ENCODE measurements around the gene DCBLD1.
A peak's percentile ranks its signal among the peaks of the same experiment; 100 is the strongest.

DCBLD1 gene

DNA sequence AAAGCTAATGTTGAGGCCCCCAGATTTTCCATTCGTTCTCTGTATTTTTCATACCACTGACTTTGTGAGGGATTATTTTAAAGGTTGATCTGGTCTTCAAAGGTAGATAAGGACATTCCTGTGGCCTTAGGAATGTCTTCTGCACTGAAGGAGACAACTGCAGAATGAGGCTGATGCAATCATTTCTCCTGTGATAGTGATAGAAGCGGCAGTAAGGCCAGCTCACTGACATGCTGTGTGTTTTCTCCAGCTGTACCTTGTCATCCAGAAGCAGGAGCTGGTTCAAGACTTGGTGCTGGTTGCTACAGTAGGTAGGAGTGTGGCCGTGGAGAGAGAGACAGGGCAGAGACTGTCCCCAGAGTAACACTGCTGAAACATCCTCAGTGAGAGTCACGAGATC lies 53.8 kb downstream of the DCBLD1 start:
- no peaks in the 10 kb centered on the region for H3K27me3 Mint-ChIP-seq
- H3K36me3 Mint-ChIP-seq: peaks cover 16% of the 10 kb centered on the region
- H3K4me3 Mint-ChIP-seq: no peak overlapping the region
- CTCF ChIA-PET: interaction anchor here (1.4 kb wide), 1 partner anchor 14 kb away, joined by 3 read pairs; no protein-coding TSS in a partner anchor
- peaks cover 4% of the 10 kb centered on the region for H3K4me1 Mint-ChIP-seq
- no peak for DNase-seq
- H3K9me3 Mint-ChIP-seq: no peaks in the 10 kb centered on the region
- H3K27ac Mint-ChIP-seq: no peak overlapping the region

DNA sequence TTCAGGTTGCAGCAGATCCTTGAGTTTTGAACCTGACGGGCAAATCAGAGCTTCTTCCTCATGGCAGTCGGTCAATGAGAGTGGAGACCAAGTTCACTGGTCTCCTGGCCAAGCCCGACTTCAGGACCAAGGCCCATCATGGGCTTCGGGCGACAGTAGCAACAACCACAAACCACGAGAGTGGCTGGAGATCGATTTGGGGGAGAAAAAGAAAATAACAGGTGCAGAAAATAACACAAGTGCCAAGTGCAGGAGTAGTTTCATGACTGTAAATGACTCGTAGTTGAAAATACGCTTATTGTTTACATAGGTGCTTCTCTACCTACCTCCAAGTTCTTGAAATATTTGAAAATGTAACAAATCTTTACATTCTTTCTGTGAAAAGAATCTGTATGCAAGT lies 56.1 kb downstream of the DCBLD1 start:
- DNase-seq: no peak
- Mint-ChIP-seq H3K27ac (no peak overlapping the region), H3K4me3 (no peak overlapping the region), H3K4me1 (peaks cover 4% of the 10 kb centered on the region), H3K36me3 (peaks cover 16% of the 10 kb centered on the region), H3K9me3 (no peaks in the 10 kb centered on the region), H3K27me3 (no peaks in the 10 kb centered on the region)
- CTCF ChIA-PET: interaction anchor here (0.7 kb wide), 1 partner anchor 174 kb away, joined by 3 read pairs; no protein-coding TSS in a partner anchor

DNA sequence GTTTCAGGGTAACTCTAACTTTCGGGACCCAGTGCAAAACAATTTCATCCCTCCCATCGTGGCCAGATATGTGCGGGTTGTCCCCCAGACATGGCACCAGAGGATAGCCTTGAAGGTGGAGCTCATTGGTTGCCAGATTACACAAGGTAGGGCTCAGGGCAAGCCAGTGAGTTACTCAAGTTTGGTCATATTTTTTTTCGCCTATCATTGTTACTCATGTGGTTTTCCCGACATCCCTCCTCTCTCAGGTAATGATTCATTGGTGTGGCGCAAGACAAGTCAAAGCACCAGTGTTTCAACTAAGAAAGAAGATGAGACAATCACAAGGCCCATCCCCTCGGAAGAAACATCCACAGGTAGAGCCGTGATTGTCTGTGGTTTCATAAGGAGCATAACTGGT lies 58.2 kb downstream of the DCBLD1 start:
- Mint-ChIP-seq H3K36me3 (peaks cover 16% of the 10 kb centered on the region), H3K27ac (no peak overlapping the region), H3K9me3 (no peaks in the 10 kb centered on the region), H3K4me3 (no peak overlapping the region), H3K27me3 (no peaks in the 10 kb centered on the region), H3K4me1 (peaks cover 4% of the 10 kb centered on the region)
- CTCF ChIA-PET: no interaction called here
- DNase-seq: no peak

DNA sequence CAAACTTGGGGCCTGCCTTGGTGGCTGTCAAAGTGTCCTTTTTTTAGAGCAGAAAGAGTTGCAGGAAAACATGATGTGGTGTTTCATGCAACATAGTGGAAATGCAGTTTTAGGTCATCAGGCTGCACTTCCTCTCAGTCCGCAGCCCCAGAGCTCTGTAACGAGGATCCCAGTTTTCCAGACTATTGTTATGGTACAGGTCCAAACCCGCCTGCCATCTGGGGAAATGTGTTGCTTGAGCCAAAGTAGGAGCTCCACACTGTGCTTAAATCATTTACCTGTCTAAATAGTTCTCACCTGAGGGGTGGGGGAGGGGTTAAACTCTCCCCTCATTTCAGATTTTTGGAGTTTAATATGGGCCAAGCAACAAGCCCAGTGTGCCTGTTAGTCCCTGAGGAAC lies 60.0 kb downstream of the DCBLD1 start:
- Mint-ChIP-seq H3K4me1 (peaks cover 15% of the 10 kb centered on the region), H3K4me3 (no peak overlapping the region), H3K36me3 (peaks cover 26% of the 10 kb centered on the region), H3K9me3 (no peaks in the 10 kb centered on the region), H3K27ac (no peak overlapping the region), H3K27me3 (peaks cover 7% of the 10 kb centered on the region)
- no peak for DNase-seq
- CTCF ChIA-PET: no interaction called here

DNA sequence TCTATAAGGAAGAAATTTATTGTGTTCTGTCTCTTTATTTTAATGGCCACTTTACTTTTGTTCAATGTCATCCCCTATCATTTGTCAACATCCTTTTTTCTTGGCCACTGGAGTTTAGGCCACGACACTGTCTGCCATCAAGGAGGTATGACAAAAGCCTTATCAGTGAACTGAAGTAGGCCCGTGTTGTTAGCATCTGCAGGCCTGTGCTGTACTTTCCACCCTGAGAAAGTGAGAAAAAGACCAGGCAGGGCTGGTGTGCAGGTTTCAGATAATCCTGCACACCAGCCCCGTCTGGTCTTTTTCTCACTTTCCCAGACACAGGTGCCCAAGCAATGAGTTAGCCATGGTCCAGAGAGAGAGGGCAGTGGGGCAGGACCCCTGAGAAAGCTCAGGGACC lies 62.2 kb downstream of the DCBLD1 start:
- CTCF ChIA-PET: no interaction called here
- H3K9me3 Mint-ChIP-seq: no peaks in the 10 kb centered on the region
- H3K36me3 Mint-ChIP-seq: peaks cover 16% of the 10 kb centered on the region
- no peak for DNase-seq
- no peak overlapping the region for H3K4me3 Mint-ChIP-seq
- peaks cover 29% of the 10 kb centered on the region for H3K4me1 Mint-ChIP-seq
- no peak overlapping the region for H3K27ac Mint-ChIP-seq
- H3K27me3 Mint-ChIP-seq: peaks cover 9% of the 10 kb centered on the region

DNA sequence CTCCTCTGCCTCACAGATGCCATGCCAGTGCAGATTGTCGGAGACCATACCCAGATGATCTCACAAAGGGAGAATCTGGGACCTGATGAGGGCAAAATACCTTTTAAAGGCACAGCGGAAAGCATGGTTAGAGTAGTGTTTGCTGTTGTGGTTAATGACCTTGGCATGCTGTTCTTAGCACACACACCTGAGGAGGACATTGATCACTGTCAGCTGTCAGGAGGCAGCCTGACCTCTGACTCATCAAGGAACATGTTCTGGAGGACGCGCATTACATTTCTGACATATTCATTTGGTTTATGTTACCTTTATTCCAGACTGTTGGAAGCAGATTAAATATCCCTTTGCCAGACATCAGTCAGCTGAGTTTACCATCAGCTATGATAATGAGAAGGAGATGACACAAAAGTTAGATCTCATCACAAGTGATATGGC lies 62.7 kb downstream of the DCBLD1 start:
- Mint-ChIP-seq H3K36me3 (peaks cover 14% of the 10 kb centered on the region), H3K9me3 (no peaks in the 10 kb centered on the region), H3K27ac (no peak overlapping the region), H3K4me3 (no peak overlapping the region), H3K4me1 (peaks cover 34% of the 10 kb centered on the region), H3K27me3 (peaks cover 9% of the 10 kb centered on the region)
- no peak for DNase-seq
- CTCF ChIA-PET: interaction anchor here (0.9 to 1.7 kb wide), 2 partner anchors 11 to 57 kb away, joined by 3 to 5 read pairs; partner anchors contain the start of gene GOPC

DNA sequence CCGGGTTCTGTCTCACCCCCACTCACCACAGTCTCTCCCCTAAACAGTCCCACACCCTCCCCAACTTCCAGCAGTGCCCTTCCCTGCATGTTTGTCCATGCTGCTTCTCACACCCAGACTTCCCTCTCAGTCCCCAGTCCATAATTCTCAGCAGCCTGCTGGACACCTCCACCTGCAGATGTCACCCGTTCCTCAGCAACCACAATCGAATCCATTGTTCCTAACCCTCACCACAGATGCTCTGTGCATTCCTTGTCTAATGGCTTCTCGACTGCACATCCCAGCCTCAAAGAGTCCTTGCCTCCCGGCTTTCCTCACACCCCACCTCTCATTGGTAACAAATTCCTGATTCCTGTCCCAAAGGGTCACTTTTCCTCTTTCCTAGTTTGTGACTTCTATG lies 64.2 kb downstream of the DCBLD1 start:
- no peak for DNase-seq
- Mint-ChIP-seq H3K27ac (peak overlapping the region; percentile 82), H3K27me3 (peaks cover 9% of the 10 kb centered on the region), H3K9me3 (no peaks in the 10 kb centered on the region), H3K4me3 (peak overlapping the region; percentile 0), H3K36me3 (peaks cover 10% of the 10 kb centered on the region), H3K4me1 (peaks cover 44% of the 10 kb centered on the region)
- CTCF ChIA-PET: interaction anchor here (1.4 to 5.9 kb wide), 3 partner anchors 9 to 67 kb away, joined by 3 to 55 read pairs (median 5); partner anchors contain the start of gene DCBLD1

DNA sequence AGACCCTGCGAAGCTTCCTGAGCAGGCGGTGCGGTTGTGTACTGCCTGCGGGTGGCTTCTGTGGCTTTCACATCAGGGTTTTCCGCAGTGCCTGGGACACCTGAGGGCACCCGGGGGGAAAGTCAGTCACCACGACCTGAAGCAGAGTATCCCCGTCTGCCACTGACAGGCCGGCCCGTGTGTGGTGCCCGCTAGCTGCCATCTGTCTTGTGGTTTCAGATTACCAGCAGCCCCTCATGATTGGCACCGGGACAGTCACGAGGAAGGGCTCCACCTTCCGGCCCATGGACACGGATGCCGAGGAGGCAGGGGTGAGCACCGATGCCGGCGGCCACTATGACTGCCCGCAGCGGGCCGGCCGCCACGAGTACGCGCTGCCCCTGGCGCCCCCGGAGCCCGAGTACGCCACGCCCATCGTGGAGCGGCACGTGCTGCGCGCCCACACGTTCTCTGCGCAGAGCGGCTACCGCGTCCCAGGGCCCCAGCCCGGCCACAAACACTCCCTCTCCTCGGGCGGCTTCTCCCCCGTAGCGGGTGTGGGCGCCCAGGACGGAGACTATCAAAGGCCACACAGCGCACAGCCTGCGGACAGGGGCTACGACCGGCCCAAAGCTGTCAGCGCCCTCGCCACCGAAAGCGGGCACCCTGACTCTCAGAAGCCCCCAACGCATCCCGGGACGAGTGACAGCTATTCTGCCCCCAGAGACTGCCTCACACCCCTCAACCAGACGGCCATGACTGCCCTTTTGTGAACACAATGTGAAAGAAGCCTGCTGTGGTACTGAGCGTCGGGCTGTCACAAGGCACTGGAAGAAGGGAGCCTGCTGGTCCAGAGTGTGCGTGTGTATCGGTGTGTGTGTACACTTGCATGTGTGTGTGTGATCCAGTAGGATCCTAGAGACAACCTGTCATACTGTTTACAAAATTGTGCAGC lies 65.5 kb downstream of the DCBLD1 start:
- DNase-seq: peak; percentile 70
- Mint-ChIP-seq H3K27ac (peak overlapping the region; percentile 97), H3K4me1 (peaks cover 44% of the 10 kb centered on the region)

DNA sequence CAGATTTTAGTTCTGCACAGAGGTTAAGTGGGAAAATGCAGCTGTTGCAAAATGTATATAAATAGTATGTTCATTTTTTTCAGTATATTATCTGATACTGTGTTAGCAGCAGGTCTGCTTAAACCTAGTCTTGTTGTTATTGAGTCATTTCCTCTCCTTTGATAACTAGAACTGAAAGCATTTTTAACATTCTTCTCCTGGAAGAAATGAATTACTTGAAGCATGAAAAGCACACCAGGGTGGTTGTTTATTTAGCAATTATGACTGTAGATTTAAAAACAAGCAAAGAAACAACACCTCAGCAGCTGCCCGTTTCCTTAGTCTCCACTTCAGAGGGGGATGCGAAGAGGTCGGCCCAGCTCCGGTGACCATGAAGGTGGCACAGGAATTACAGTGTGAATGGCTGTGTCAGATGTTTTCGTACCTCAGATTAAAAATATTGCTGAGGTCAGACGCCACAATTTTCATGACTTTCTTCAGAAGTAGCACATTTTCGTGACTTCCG lies 66.4 kb downstream of the DCBLD1 start:
- peak; percentile 49 for DNase-seq
- Mint-ChIP-seq H3K9me3 (no peaks in the 10 kb centered on the region), H3K36me3 (peaks cover 10% of the 10 kb centered on the region), H3K27ac (peak overlapping the region; percentile 97), H3K4me1 (peaks cover 44% of the 10 kb centered on the region), H3K4me3 (peak overlapping the region; percentile 74), H3K27me3 (peaks cover 9% of the 10 kb centered on the region)
- CTCF ChIA-PET: interaction anchor here (1.4 to 11.9 kb wide), 4 partner anchors 12 to 98 kb away, joined by 4 to 105 read pairs (median 34); partner anchors contain the start of gene DCBLD1

More for the DNA sequence above, 65.5 kb downstream of the DCBLD1 start:
- H3K4me3 Mint-ChIP-seq: peak overlapping the region; percentile 74
- CTCF ChIA-PET: interaction anchor here (0.6 to 11.9 kb wide), 5 partner anchors 8 to 97 kb away, joined by 3 to 105 read pairs (median 13); partner anchors contain the start of gene DCBLD1
- peaks cover 9% of the 10 kb centered on the region for H3K27me3 Mint-ChIP-seq
- peaks cover 10% of the 10 kb centered on the region for H3K36me3 Mint-ChIP-seq
- no peaks in the 10 kb centered on the region for H3K9me3 Mint-ChIP-seq

DNA sequence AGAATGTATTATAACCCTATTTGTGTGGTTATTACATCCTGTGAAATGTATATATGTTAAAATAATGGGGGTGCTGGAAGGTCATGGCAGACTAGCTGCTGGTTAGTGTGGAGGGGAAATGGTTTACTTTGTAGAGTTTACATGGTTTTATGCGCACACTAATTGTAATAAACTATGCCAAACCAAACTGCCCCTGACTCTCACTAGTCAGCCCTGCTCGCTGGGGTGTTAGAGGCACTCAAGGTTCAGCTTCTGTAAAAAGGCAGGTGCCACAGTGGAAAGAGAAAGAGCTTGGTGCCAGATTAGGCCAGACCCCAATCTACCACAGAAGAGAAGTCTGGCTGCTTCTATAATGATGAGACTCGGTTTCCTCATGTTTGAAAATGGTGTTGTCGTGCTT lies 67.1 kb downstream of the DCBLD1 start:
- Mint-ChIP-seq H3K27me3 (peaks cover 10% of the 10 kb centered on the region), H3K9me3 (no peaks in the 10 kb centered on the region), H3K4me1 (peaks cover 44% of the 10 kb centered on the region), H3K36me3 (peaks cover 10% of the 10 kb centered on the region), H3K4me3 (peak overlapping the region; percentile 74), H3K27ac (peak overlapping the region; percentile 97)
- CTCF ChIA-PET: interaction anchor here (0.8 to 11.9 kb wide), 7 partner anchors 8 to 99 kb away, joined by 3 to 105 read pairs (median 5); partner anchors contain the start of gene DCBLD1
- peak; percentile 34 for DNase-seq

DNA sequence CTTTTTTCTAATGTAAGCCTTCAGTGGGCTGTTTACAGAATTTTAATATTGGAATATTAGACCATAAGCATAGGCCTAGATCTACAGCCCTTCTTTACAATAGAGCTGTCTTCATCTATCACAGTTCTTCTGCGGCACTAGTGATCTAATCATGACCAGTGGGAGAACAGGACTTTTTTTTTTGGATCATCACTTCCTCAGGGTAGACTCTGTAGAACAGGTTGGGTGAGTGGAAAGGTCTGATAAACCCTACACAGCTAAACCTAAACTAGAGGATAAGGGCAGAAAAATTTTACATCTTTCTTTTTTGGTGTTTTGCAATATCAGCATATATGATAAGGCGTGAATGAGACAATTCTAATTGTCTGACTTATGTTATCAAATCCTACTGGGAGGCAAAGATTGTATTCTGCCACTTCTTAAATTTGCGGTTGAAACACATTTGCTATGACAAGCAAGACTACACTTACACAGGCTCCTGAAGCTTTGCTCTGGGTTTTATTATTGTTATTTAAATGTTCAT lies 67.7 kb downstream of the DCBLD1 start:
- Mint-ChIP-seq H3K4me1 (peaks cover 44% of the 10 kb centered on the region), H3K9me3 (no peaks in the 10 kb centered on the region), H3K36me3 (peaks cover 10% of the 10 kb centered on the region), H3K27ac (peak overlapping the region; percentile 97), H3K27me3 (peaks cover 12% of the 10 kb centered on the region), H3K4me3 (peak overlapping the region; percentile 74)
- CTCF ChIA-PET: interaction anchor here (0.8 to 11.9 kb wide), 7 partner anchors 8 to 100 kb away, joined by 3 to 105 read pairs (median 5); partner anchors contain the start of gene DCBLD1
- DNase-seq: no peak

DNA sequence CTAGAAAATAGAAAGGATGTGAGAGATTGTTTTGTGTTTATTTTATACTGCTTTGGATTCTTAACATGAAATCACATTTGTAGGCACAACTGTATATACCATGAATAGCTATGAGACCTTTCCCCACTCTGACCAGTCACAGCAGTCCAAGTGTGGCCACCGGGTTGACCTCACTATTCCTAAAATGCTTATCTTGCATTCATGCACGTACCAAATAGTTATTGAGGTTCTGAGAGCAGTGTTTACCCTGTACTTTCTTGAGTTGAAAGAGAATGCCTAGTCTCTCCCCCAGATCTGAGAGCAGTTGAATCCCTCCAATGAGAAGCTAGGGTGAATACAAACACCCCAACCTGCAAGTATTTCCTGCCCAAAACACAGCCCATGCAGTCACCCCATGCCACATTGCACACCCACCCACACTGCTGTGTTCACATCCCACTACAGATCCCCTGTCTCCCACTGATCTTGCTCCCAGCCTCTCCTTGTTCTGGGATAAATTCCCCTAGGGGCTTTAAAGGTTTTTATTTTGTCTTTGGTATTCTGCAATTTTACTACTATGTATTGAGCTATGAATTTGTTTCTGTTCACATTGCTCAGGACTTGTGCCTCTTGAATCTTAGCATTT lies 68.3 kb downstream of the DCBLD1 start:
- Mint-ChIP-seq H3K27me3 (peaks cover 12% of the 10 kb centered on the region), H3K36me3 (peaks cover 10% of the 10 kb centered on the region), H3K4me3 (no peak overlapping the region), H3K27ac (peak overlapping the region; percentile 97), H3K9me3 (no peaks in the 10 kb centered on the region), H3K4me1 (peaks cover 44% of the 10 kb centered on the region)
- DNase-seq: no peak
- CTCF ChIA-PET: interaction anchor here (1.0 to 11.9 kb wide), 6 partner anchors 7 to 100 kb away, joined by 3 to 105 read pairs (median 9); partner anchors contain the start of gene DCBLD1

DNA sequence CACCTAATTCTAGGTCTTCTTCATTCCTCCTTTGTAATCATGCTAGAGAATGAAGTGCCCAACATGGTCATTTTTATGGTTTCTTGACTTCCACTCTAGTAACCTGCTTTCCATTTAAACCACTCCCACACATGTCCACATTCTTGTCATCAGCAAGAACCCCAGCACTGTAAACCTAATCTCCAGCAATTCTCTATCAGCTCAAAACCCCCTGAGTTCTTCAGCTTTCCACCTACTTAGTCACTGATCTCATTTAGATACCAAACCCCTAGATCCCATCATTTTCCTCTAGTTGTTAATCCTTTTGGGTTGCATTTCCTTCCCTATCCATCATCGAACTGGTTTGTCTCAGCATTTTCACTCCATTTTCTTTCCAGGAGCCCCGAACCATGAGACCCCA lies 70.1 kb downstream of the DCBLD1 start:
- H3K27me3 Mint-ChIP-seq: peaks cover 3% of the 10 kb centered on the region
- no peak for DNase-seq
- no peak overlapping the region for H3K4me3 Mint-ChIP-seq
- H3K4me1 Mint-ChIP-seq: peaks cover 31% of the 10 kb centered on the region
- H3K27ac Mint-ChIP-seq: no peak overlapping the region
- no peaks in the 10 kb centered on the region for H3K9me3 Mint-ChIP-seq
- no peaks in the 10 kb centered on the region for H3K36me3 Mint-ChIP-seq
- CTCF ChIA-PET: interaction anchor here (5.9 to 11.9 kb wide), 2 partner anchors 73 to 102 kb away, joined by 55 to 105 read pairs; partner anchors contain the start of gene DCBLD1
